BJ (cell line): ENCODE data around the gene MTMR12. TPM values are rescaled to one million over a fixed set of nuclear protein-coding genes. Genes with fewer than 3 reads are reported as not detected.
A peak's percentile ranks its signal among the peaks of the same experiment; 100 is the strongest.

Experiments
- CTCF ChIA-PET: fragments of 350-600 bp; formaldehyde crosslinking; extraction: SDS; loops from one replicate; lab custom pipeline; 2021; ENCODE audit warnings: antibody characterized with exemption, inconsistent platforms; lab: Yijun Ruan, JAX
- POLR2A ChIA-PET: fragments of 300-600 bp; sonication (Branson Sonifier 250); formaldehyde crosslinking; extraction: SDS; loops from one replicate; lab custom pipeline; 2021; ENCODE audit warnings: antibody characterized with exemption; lab: Charles Lee
- DNase-seq: peaks from one replicate; pipeline ENCODE4 v3.0.0-alpha.2; 2011; ENCODE audit warnings: low read depth
- H3K27me3 ChIP-seq: 2 replicates; pipeline ENCODE4 v1.6.0; 2011; ENCODE audit warnings: low read length; ENCODE audit not compliant: control insufficient read depth, insufficient read depth
- H3K36me3 ChIP-seq: 2 replicates; pipeline ENCODE4 v1.5.1; 2011; ENCODE audit warnings: low read length; ENCODE audit not compliant: control insufficient read depth, insufficient read depth
- H3K4me3 ChIP-seq: 2 replicates; pipeline ENCODE4 v1.5.1; 2011; ENCODE audit warnings: low read depth, mild to moderate bottlenecking, control low read depth, low read length
- CTCF ChIP-seq: IDR thresholded peaks from 2 replicates; pipeline ENCODE4 v1.5.1; 2011; ENCODE audit warnings: low read depth, mild to moderate bottlenecking, control low read depth, inconsistent platforms, low read length, moderate library complexity; ENCODE audit not compliant: insufficient read depth
- polyA plus RNA-seq: library from polyadenylated mRNA; depleted of rRNA; stranded (reverse); fragments of >200 nt; gene quantifications from 2 replicates; pipeline ENCODE4 v1.2.3, GENCODE V29; 2011

The MTMR12 gene
- polyA plus RNA-seq, 1 experiment = 11.1 TPM

- ChIA-PET POLR2A (no interaction called here), CTCF (no interaction called here)
- no peak for DNase-seq
- no peaks in the 10 kb centered on the region for H3K27me3 ChIP-seq
- no peak for TF ChIP-seq CTCF
- no peaks in the 10 kb centered on the region for H3K36me3 ChIP-seq
- peak overlapping the region; percentile 93 for H3K4me3 ChIP-seq
Observed at GRCh38 chr5:32311404-32312196, 1.1 kb downstream of the MTMR12 start.

- no peak for DNase-seq
- H3K27me3 ChIP-seq = no peaks in the 10 kb centered on the region
- H3K4me3 ChIP-seq = no peak overlapping the region
- H3K36me3 ChIP-seq = no peaks in the 10 kb centered on the region
- ChIA-PET CTCF (interaction anchor here (0.6 kb wide), 1 partner anchor 96 kb away, joined by 4 read pairs; no protein-coding TSS in a partner anchor), POLR2A (no interaction called here)
- no peak for TF ChIP-seq CTCF
Observed at GRCh38 chr5:32309761-32310160, 3.0 kb downstream of the MTMR12 start.

- Histone ChIP-seq H3K36me3 (no peaks in the 10 kb centered on the region), H3K27me3 (no peaks in the 10 kb centered on the region), H3K4me3 (no peak overlapping the region)
- CTCF ChIA-PET = no interaction called here
- POLR2A ChIA-PET = no interaction called here
- DNase-seq = no peak
- no peak for TF ChIP-seq CTCF
Observed at GRCh38 chr5:32308946-32309345, 3.8 kb downstream of the MTMR12 start.

- no peaks in the 10 kb centered on the region for H3K27me3 ChIP-seq
- H3K36me3 ChIP-seq = no peaks in the 10 kb centered on the region
- no peak overlapping the region for H3K4me3 ChIP-seq
- CTCF ChIA-PET = interaction anchor here (1.7 to 2.4 kb wide), 3 partner anchors 10 to 29 kb away, joined by 4 to 7 read pairs (median 6); no protein-coding TSS in a partner anchor
- TF ChIP-seq CTCF = no peak
- POLR2A ChIA-PET = interaction anchor here (0.7 kb wide), 1 partner anchor 151 kb away, joined by 4 read pairs; no protein-coding TSS in a partner anchor
- DNase-seq = no peak
Observed at GRCh38 chr5:32307769-32308194, 5.0 kb downstream of the MTMR12 start.

GRCh38 chr5:32304622-32305021 lies 8.1 kb downstream of the MTMR12 start:
- Histone ChIP-seq H3K4me3 (no peak overlapping the region), H3K27me3 (no peaks in the 10 kb centered on the region), H3K36me3 (no peaks in the 10 kb centered on the region; the same call in 1 of the 2 replicates)
- ChIA-PET POLR2A (no interaction called here), CTCF (interaction anchor here (0.7 to 0.8 kb wide), 2 partner anchors 25 to 72 kb away, joined by 4 read pairs; no protein-coding TSS in a partner anchor)
- no peak for TF ChIP-seq CTCF
- no peak for DNase-seq
